Mesenchymal stem cell (in vitro differentiated cells and primary cell): ENCODE measurements around the gene FUS.
"Not testable (repeated sequence)": the region's sequence is repeated elsewhere in the genome, so short reads cannot be mapped to it uniquely, and the experiment has no call there.

ENCODE experiments used
- DNase-seq: peaks from one replicate; pipeline ENCODE4 v3.0.0-alpha.2; 2013
- H2AFZ ChIP-seq: one replicate; pipeline ENCODE4 v1.6.1; 2013; ENCODE audit warnings: low read depth, mild to moderate bottlenecking, control low read depth, inconsistent platforms, low read length, moderate library complexity
- H2AK5ac ChIP-seq: 2 replicates; pipeline ENCODE4 v1.6.1; 2013; ENCODE audit warnings: low read length, moderate library complexity, mild to moderate bottlenecking, inconsistent platforms; ENCODE audit not compliant: severe bottlenecking
- H2BK120ac ChIP-seq: one replicate; pipeline ENCODE4 v1.6.1; 2013; ENCODE audit warnings: low read depth, mild to moderate bottlenecking, inconsistent platforms, low read length, moderate library complexity
- H2BK12ac ChIP-seq, 2 experiments: one replicate each; pipeline ENCODE4 v1.6.1; 2013; ENCODE audit warnings: inconsistent platforms in 2 of 2, low read length in 2 of 2, mild to moderate bottlenecking in 2 of 2, moderate library complexity in 2 of 2, control low read depth in 1 of 2
- H2BK15ac ChIP-seq: one replicate; pipeline ENCODE4 v1.6.1; 2013; ENCODE audit warnings: mild to moderate bottlenecking, low read depth, inconsistent platforms; ENCODE audit not compliant: poor library complexity, severe bottlenecking
- H2BK5ac ChIP-seq: 2 replicates; pipeline ENCODE4 v1.6.1; 2013; ENCODE audit warnings: low read depth, mild to moderate bottlenecking, low read length, control low read depth, inconsistent platforms; ENCODE audit not compliant: poor library complexity, severe bottlenecking
- H3K14ac ChIP-seq, 2 experiments: one replicate each; pipeline ENCODE4 v1.6.1; 2013; ENCODE audit warnings: inconsistent platforms in 2 of 2, low read length in 2 of 2, control low read depth in 1 of 2, mild to moderate bottlenecking in 1 of 2, moderate library complexity in 1 of 2
- H3K18ac ChIP-seq, 2 experiments: one replicate each; pipeline ENCODE4 v1.6.1; 2013; ENCODE audit warnings: inconsistent platforms in 2 of 2, low read length in 2 of 2, control low read depth in 1 of 2, low read depth in 1 of 2, mild to moderate bottlenecking in 1 of 2
- H3K23ac ChIP-seq, 2 experiments: one replicate each; pipeline ENCODE4 v1.6.1; 2013; ENCODE audit warnings: inconsistent platforms in 2 of 2, low read length in 2 of 2, mild to moderate bottlenecking in 2 of 2, moderate library complexity in 2 of 2, control low read depth in 1 of 2
- H3K27ac ChIP-seq: 2 replicates; pipeline ENCODE4 v1.5.1; 2013; ENCODE audit warnings: mild to moderate bottlenecking, moderate library complexity, low read length, control low read depth, inconsistent platforms; ENCODE audit not compliant: poor library complexity, severe bottlenecking
- H3K27me3 ChIP-seq, 2 experiments: 2 replicates each; pipeline versions ENCODE4 v1.6.1 to v1.7.0; 2013; ENCODE audit warnings: low read length in 2 of 2, mild to moderate bottlenecking in 2 of 2, moderate library complexity in 2 of 2, control low read depth in 1 of 2, inconsistent platforms in 1 of 2; ENCODE audit not compliant: control insufficient read depth in 1 of 2, insufficient read depth in 1 of 2
- H3K36me3 ChIP-seq, 2 experiments: 2 replicates each; pipeline versions ENCODE4 v1.6.1 to v1.7.0; 2013; ENCODE audit warnings: low read length in 2 of 2, control low read depth in 1 of 2, inconsistent platforms in 1 of 2, low read depth in 1 of 2, mild to moderate bottlenecking in 1 of 2; ENCODE audit not compliant: insufficient read depth in 2 of 2, control insufficient read depth in 1 of 2
- H3K4ac ChIP-seq, 2 experiments: one replicate each; pipeline ENCODE4 v1.6.1; 2013; ENCODE audit warnings: inconsistent platforms in 2 of 2, low read length in 2 of 2, mild to moderate bottlenecking in 2 of 2, moderate library complexity in 2 of 2, control low read depth in 1 of 2, low read depth in 1 of 2
- H3K4me1 ChIP-seq: 2 replicates; pipeline ENCODE4 v1.6.1; 2013; ENCODE audit warnings: low read depth, low read length, control low read depth; ENCODE audit not compliant: control insufficient read depth, insufficient read depth
- H3K4me2 ChIP-seq: 2 replicates; pipeline ENCODE4 v1.6.1; 2013; ENCODE audit warnings: low read length, mild to moderate bottlenecking, inconsistent platforms; ENCODE audit not compliant: poor library complexity, severe bottlenecking
- H3K4me3 ChIP-seq, 2 experiments: 2 replicates each; pipeline versions ENCODE4 v1.5.1 to v1.7.0; 2013; ENCODE audit warnings: low read length in 2 of 2, mild to moderate bottlenecking in 2 of 2, control low read depth in 1 of 2, low read depth in 1 of 2; ENCODE audit not compliant: insufficient read depth in 1 of 2
- H3K79me1 ChIP-seq: replicated peaks from 2 replicates; pipeline ENCODE4 v1.6.1; 2013; ENCODE audit warnings: mild to moderate bottlenecking, control low read depth, low read length, inconsistent platforms; ENCODE audit not compliant: poor library complexity, severe bottlenecking
- H3K9ac ChIP-seq: 2 replicates; pipeline ENCODE4 v1.7.0; 2013; ENCODE audit warnings: mild to moderate bottlenecking, low read length, moderate library complexity
- H3K9me3 ChIP-seq: 2 replicates; pipeline ENCODE4 v1.7.0; 2013; ENCODE audit warnings: mild to moderate bottlenecking, low read length; ENCODE audit not compliant: control insufficient read depth
- H4K8ac ChIP-seq: one replicate; pipeline ENCODE4 v1.6.1; 2013; ENCODE audit warnings: inconsistent platforms, mild to moderate bottlenecking, low read length, moderate library complexity
- H4K91ac ChIP-seq: one replicate; pipeline ENCODE4 v1.6.1; 2013; ENCODE audit warnings: mild to moderate bottlenecking, low read length, inconsistent platforms
- WGBS: methylation state at CpG from one replicate; pipeline ENCODE4 v1.1.7; 2013; ENCODE audit warnings: mixed read lengths; 5-methylcytosine and 5-hydroxymethylcytosine counted together

Gene FUS

DNA sequence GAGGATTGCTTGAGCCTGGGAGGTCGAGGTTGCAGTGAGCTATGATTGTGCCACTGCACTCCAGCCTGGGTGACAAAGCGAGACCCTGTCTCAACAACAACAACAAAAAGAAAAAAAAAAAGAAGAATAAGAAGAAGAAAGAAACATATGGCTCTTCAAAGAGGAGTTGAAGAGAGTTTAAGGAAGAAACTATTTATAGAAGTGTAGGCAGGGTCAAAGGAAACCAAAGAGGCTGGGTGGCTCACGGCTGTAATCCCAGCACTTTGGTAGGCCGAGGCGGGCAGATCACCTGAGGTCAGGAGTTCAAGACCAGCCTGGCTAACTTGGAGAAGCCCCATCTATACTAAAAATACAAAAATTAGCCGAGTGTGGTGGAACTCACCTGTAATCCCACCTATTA is 29.0 kb upstream of the FUS start:
- not testable (repeated sequence) for DNase-seq, H2BK120ac ChIP-seq, H3K4me1 ChIP-seq, H4K8ac ChIP-seq, H3K4ac ChIP-seq, H3K79me1 ChIP-seq, H4K91ac ChIP-seq, H3K27ac ChIP-seq, H3K36me3 ChIP-seq, H2AK5ac ChIP-seq, H2AFZ ChIP-seq, H3K4me3 ChIP-seq, H3K9ac ChIP-seq, H3K4me2 ChIP-seq, H3K18ac ChIP-seq, H2BK12ac ChIP-seq, H3K23ac ChIP-seq, H3K9me3 ChIP-seq, H2BK5ac ChIP-seq, H3K14ac ChIP-seq, H2BK15ac ChIP-seq
- peaks cover 42 to 54% of the 10 kb centered on the region in 2 experiments for H3K27me3 ChIP-seq
- 76% methylated on average over 4 of the region's 6 CpGs for WGBS

DNA sequence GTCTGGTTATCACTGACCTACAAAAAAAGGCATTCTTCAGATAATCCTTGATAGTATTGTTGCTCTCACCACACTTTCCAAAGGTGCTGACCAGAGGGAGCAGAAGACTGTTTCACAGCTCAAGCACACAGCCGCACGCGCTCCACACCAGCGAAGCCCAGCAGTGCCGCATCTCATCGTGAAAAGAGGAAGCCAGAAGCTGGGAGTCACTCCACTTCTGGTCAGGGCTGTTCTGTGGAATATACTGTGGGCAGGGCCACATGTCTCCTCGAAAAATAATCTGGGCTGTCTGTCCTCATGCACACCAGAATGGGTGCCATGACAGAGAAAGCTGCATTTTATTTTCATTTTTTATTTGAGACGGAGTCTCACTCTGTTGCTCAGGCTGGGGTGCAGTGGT is 22.8 kb upstream of the FUS start:
- Histone ChIP-seq H2BK5ac (no peak overlapping the region), H3K9ac (no peak overlapping the region), H2BK12ac (no peak overlapping the region), H4K8ac (no peak overlapping the region), H3K14ac (no peak overlapping the region), H2BK120ac (no peak overlapping the region), H3K4me3 (no peak overlapping the region), H3K27ac (no peak overlapping the region), H3K4ac (no peak overlapping the region), H2AFZ (no peak overlapping the region), H3K79me1 (no peaks in the 10 kb centered on the region), H3K4me1 (no peaks in the 10 kb centered on the region), H2AK5ac (no peak overlapping the region), H3K18ac (no peak overlapping the region), H3K23ac (no peak overlapping the region), H3K9me3 (no peaks in the 10 kb centered on the region), H4K91ac (no peak overlapping the region), H3K4me2 (no peak overlapping the region), H3K27me3 (peaks cover 0 to 9% of the 10 kb centered on the region in 2 experiments), H2BK15ac (no peak overlapping the region), H3K36me3 (no peaks in the 10 kb centered on the region)
- no peak for DNase-seq
- 82% methylated on average over 8 of the region's 8 CpGs for WGBS

DNA sequence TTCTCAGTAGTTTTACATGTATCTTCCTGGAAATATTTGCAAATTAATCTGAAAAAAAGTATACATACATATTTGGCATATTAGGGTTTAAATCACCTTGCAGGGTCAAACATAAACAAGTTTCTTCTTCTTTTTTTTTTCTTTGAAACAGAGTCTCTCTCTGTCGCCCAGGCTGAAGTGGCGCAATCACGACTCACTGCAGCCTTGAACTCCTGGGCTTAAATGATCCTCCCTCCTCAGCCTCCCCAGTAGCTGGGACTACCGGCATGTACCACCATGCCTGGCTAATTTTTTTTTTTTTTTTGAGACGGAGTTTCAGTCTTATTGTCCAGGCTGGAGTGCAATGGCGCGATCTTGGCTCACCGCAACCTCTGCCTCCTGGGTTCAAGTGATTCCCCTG is 12.6 kb upstream of the FUS start:
- Histone ChIP-seq H3K27ac (no peak overlapping the region), H3K79me1 (no peaks in the 10 kb centered on the region), H2BK5ac (no peak overlapping the region), H3K9ac (no peak overlapping the region), H4K91ac (no peak overlapping the region), H3K4ac (no peak overlapping the region), H3K23ac (no peak overlapping the region), H2BK15ac (no peak overlapping the region), H2AK5ac (no peak overlapping the region), H3K36me3 (no peaks in the 10 kb centered on the region), H3K27me3 (no peaks in the 10 kb centered on the region), H4K8ac (no peak overlapping the region), H3K18ac (no peak overlapping the region), H2AFZ (no peak overlapping the region), H3K4me3 (no peak overlapping the region), H3K4me1 (no peaks in the 10 kb centered on the region), H3K9me3 (no peaks in the 10 kb centered on the region), H3K4me2 (no peak overlapping the region), H3K14ac (no peak overlapping the region), H2BK12ac (no peak overlapping the region), H2BK120ac (no peak overlapping the region)
- no peak for DNase-seq
- WGBS: 88% methylated on average over 7 of the region's 8 CpGs

DNA sequence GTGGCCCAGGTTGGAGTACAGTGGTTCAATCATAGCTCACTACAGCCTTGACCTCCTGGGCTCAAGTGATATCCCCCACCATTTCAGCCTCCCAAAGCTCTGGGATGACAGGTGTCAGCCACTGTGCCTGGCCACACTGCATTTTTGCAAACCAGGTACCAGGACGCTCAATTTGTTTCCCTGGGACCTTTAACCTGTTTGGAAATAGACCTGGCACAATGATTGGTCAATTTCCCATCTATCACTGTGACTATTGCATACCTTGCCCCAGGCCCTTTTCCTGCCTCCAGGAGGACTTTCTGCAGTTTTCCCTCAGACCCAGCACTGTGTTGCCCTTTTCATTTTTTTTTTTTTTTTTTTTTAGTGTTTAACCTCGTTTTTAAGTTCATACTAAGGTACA is 11.1 kb upstream of the FUS start:
- Histone ChIP-seq H2BK15ac (no peak overlapping the region), H3K4ac (no peak overlapping the region), H4K8ac (no peak overlapping the region), H2AK5ac (no peak overlapping the region), H2BK5ac (no peak overlapping the region), H3K23ac (no peak overlapping the region), H3K4me3 (no peak overlapping the region), H3K14ac (no peak overlapping the region), H3K27me3 (no peaks in the 10 kb centered on the region), H3K9ac (no peak overlapping the region), H2AFZ (no peak overlapping the region), H3K79me1 (no peaks in the 10 kb centered on the region), H3K4me2 (no peak overlapping the region), H3K4me1 (no peaks in the 10 kb centered on the region), H2BK12ac (no peak overlapping the region), H3K9me3 (no peaks in the 10 kb centered on the region), H3K36me3 (no peaks in the 10 kb centered on the region), H2BK120ac (no peak overlapping the region), H3K27ac (no peak overlapping the region), H4K91ac (no peak overlapping the region), H3K18ac (no peak overlapping the region)
- DNase-seq: no peak
- 95% methylated on average over 1 of the region's 2 CpGs for WGBS
